ENCODE data around the gene KITLG. TPM values are rescaled to one million over a fixed set of nuclear protein-coding genes. Genes with fewer than 3 reads are reported as not detected.

The KITLG gene
- total and polyA plus RNA-seq, 2 donors (not counting 1 experiment from before 2014, with no cell fraction given) = not detected

GRCh38 chr12:88495031-88495430 is 85.2 kb downstream of the KITLG start:
- H3K4me2 ChIP-seq (replicated peaks; ENCODE audit: low read depth, low read length, poor library complexity, severe bottlenecking) = no peak overlapping the region

GRCh38 chr12:88494520-88494919 is 85.8 kb downstream of the KITLG start:
- Mint-ChIP-seq H3K9me3 (ENCODE audit: insufficient read depth) (peaks cover 2% of the 10 kb centered on the region), H3K4me1 (no peaks in the 10 kb centered on the region), H3K27me3 (no peaks in the 10 kb centered on the region), H3K4me3 (no peak overlapping the region), H3K27ac (no peak overlapping the region)
- TF ChIP-seq EZH2 (IDR thresholded peaks at IDR 0.05; ENCODE audit: borderline replicate concordance, insufficient read depth, low read depth, low read length, poor library complexity, severe bottlenecking) (no peak), CTCF (IDR thresholded peaks at IDR 0.05) (no peak)
- no peaks in the 10 kb centered on the region for H4K20me1 ChIP-seq (ENCODE audit: control insufficient read depth, insufficient read depth, low read length, poor library complexity, severe bottlenecking)
- ChIA-PET CTCF (no interaction called here), POLR2A (no interaction called here)
- H3K27me3 ChIP-seq (replicated peaks in 1 of 4; ENCODE audit: control extremely low read depth in 1 of 4, control insufficient read depth in 3 of 4, insufficient read depth in 4 of 4, low read length in 3 of 4) = no peaks in the 10 kb centered on the region
- no peak overlapping the region for H3K9ac ChIP-seq (ENCODE audit: low read length)
- H3K4me3 ChIP-seq (ENCODE audit: control extremely low read depth in 1 of 5, extremely low read depth in 1 of 5, insufficient read depth in 1 of 5, low read depth in 2 of 5, low read length in 4 of 5) = no peak overlapping the region
- H3K4me1 ChIP-seq (ENCODE audit: control insufficient read depth in 2 of 2, insufficient read depth in 2 of 2, low read length in 2 of 2) = no peaks in the 10 kb centered on the region
- no peaks in the 10 kb centered on the region for H3K79me2 ChIP-seq (ENCODE audit: control insufficient read depth, insufficient read depth, low read length)
- ATAC-seq (ENCODE audit: low read depth) = no peak
- no peak overlapping the region for H3K27ac ChIP-seq (ENCODE audit: low read length in 2 of 2)
- H2AFZ ChIP-seq (ENCODE audit: insufficient read depth, low read depth, low read length, poor library complexity, severe bottlenecking) = no peak overlapping the region
- intact Hi-C loops (cut with micrococcal nuclease) = no loop called here
- no peaks in the 10 kb centered on the region for H3K9me3 ChIP-seq (ENCODE audit: control extremely low read depth in 1 of 3, control insufficient read depth in 2 of 3, insufficient read depth in 1 of 3, low read length in 2 of 3)
- DNase-seq = no peak
- no CpG with 5 or more reads among the region's 1 CpG for WGBS (ENCODE audit: insufficient coverage)
- no peak overlapping the region for H3K4me2 ChIP-seq (replicated peaks; ENCODE audit: low read depth, low read length, poor library complexity, severe bottlenecking)
- no peaks in the 10 kb centered on the region for H3K36me3 ChIP-seq (replicated peaks in 1 of 2; ENCODE audit: control extremely low read depth in 1 of 2, control insufficient read depth in 1 of 2, extremely low read depth in 1 of 2, insufficient read depth in 2 of 2, low read length in 1 of 2)

More at GRCh38 chr12:88495031-88495430, 85.2 kb downstream of the KITLG start:
- peaks cover 2% of the 10 kb centered on the region for H3K9me3 Mint-ChIP-seq (ENCODE audit: insufficient read depth)
- Histone ChIP-seq H3K4me3 (ENCODE audit: control extremely low read depth in 1 of 5, extremely low read depth in 1 of 5, insufficient read depth in 1 of 5, low read depth in 2 of 5, low read length in 4 of 5) (no peak overlapping the region), H2AFZ (ENCODE audit: insufficient read depth, low read depth, low read length, poor library complexity, severe bottlenecking) (no peak overlapping the region), H3K9me3 (ENCODE audit: control extremely low read depth in 1 of 3, control insufficient read depth in 2 of 3, insufficient read depth in 1 of 3, low read length in 2 of 3) (no peaks in the 10 kb centered on the region), H3K9ac (ENCODE audit: low read length) (no peak overlapping the region), H3K36me3 (replicated peaks in 1 of 2; ENCODE audit: control extremely low read depth in 1 of 2, control insufficient read depth in 1 of 2, extremely low read depth in 1 of 2, insufficient read depth in 2 of 2, low read length in 1 of 2) (no peaks in the 10 kb centered on the region), H3K27me3 (replicated peaks in 1 of 4; ENCODE audit: control extremely low read depth in 1 of 4, control insufficient read depth in 3 of 4, insufficient read depth in 4 of 4, low read length in 3 of 4) (no peaks in the 10 kb centered on the region), H3K79me2 (ENCODE audit: control insufficient read depth, insufficient read depth, low read length) (no peaks in the 10 kb centered on the region), H3K27ac (ENCODE audit: low read length in 2 of 2) (no peak overlapping the region), H4K20me1 (ENCODE audit: control insufficient read depth, insufficient read depth, low read length, poor library complexity, severe bottlenecking) (no peaks in the 10 kb centered on the region), H3K4me1 (ENCODE audit: control insufficient read depth in 2 of 2, insufficient read depth in 2 of 2, low read length in 2 of 2) (no peaks in the 10 kb centered on the region)
- H3K27me3 Mint-ChIP-seq = no peaks in the 10 kb centered on the region
- H3K27ac Mint-ChIP-seq = no peak overlapping the region
- CTCF ChIA-PET = no interaction called here
- ATAC-seq (ENCODE audit: low read depth) = no peak
- TF ChIP-seq EZH2 (IDR thresholded peaks at IDR 0.05; ENCODE audit: borderline replicate concordance, insufficient read depth, low read depth, low read length, poor library complexity, severe bottlenecking) = no peak
- no peak for TF ChIP-seq CTCF (IDR thresholded peaks at IDR 0.05)
- POLR2A ChIA-PET = no interaction called here
- no peak overlapping the region for H3K4me3 Mint-ChIP-seq
- no peak for DNase-seq
- intact Hi-C loops (cut with micrococcal nuclease) = no loop called here
- no CpG with 5 or more reads among the region's 1 CpG for WGBS (ENCODE audit: insufficient coverage)
- no peaks in the 10 kb centered on the region for H3K4me1 Mint-ChIP-seq
